ENCODE measurements around the gene TMPRSS6.

Gene TMPRSS6

GRCh38 chr22:37054056-37054395 is 55.5 kb downstream of the TMPRSS6 start:
- TF ChIP-seq CTCF (IDR thresholded peaks at IDR 0.05; ENCODE audit: low read depth, low read length, missing control alignments), result no peak
- no peak overlapping the region for H3K4me3 ChIP-seq (replicated peaks; ENCODE audit: low read depth, low read length)
- DNase-seq (ENCODE audit: extremely low read depth, low read depth), result no peak

GRCh38 chr22:37053310-37054055 is 56.0 kb downstream of the TMPRSS6 start:
- no peak for DNase-seq (ENCODE audit: extremely low read depth, low read depth)
- no peak overlapping the region for H3K4me3 ChIP-seq (replicated peaks; ENCODE audit: low read depth, low read length)
- no peak for TF ChIP-seq CTCF (IDR thresholded peaks at IDR 0.05; ENCODE audit: low read depth, low read length, missing control alignments)

GRCh38 chr22:37052386-37053309 is 56.9 kb downstream of the TMPRSS6 start:
- no peak for DNase-seq (ENCODE audit: extremely low read depth, low read depth)
- TF ChIP-seq CTCF (IDR thresholded peaks at IDR 0.05; ENCODE audit: low read depth, low read length, missing control alignments), result no peak
- H3K4me3 ChIP-seq (replicated peaks; ENCODE audit: low read depth, low read length), result peak overlapping the region; percentile 66

- TF ChIP-seq CTCF (IDR thresholded peaks at IDR 0.05; ENCODE audit: low read depth, low read length, missing control alignments), result no peak
- DNase-seq (ENCODE audit: extremely low read depth, low read depth), result no peak
- peak within 1 kb of the TSS; percentile 66 for H3K4me3 ChIP-seq (replicated peaks; ENCODE audit: low read depth, low read length)
Measured at GRCh38 chr22:37051391-37052385, 57.8 kb downstream of the TMPRSS6 start, which contains the start of gene KCTD17. TSS of gene KCTD17 (plus strand) at chr22:37051742. CDS start at chr22:37051761, 19 bp downstream.

- H3K4me3 ChIP-seq (replicated peaks; ENCODE audit: low read depth, low read length), result peak overlapping the region; percentile 66; the same call in 1 of the 2 replicates
- no peak for TF ChIP-seq CTCF (IDR thresholded peaks at IDR 0.05; ENCODE audit: low read depth, low read length, missing control alignments)
- no peak for DNase-seq (ENCODE audit: extremely low read depth, low read depth)
Measured at GRCh38 chr22:37050913-37051312, 58.6 kb downstream of the TMPRSS6 start.

GRCh38 chr22:37049224-37049623 is 60.3 kb downstream of the TMPRSS6 start:
- H3K4me3 ChIP-seq (replicated peaks; ENCODE audit: low read depth, low read length), result no peak overlapping the region
- TF ChIP-seq CTCF (IDR thresholded peaks at IDR 0.05; ENCODE audit: low read depth, low read length, missing control alignments), result no peak
- no peak for DNase-seq (ENCODE audit: extremely low read depth, low read depth)
